Measurements from ENCODE around the gene SCN4A. TPM values are rescaled to one million over a fixed set of nuclear protein-coding genes. Genes with fewer than 3 reads are reported as not detected.

Gene SCN4A
- total and polyA plus RNA-seq, 2 of the 13 experiments (the other 11 are each of a cell fraction or from before 2014, with no cell fraction given) = 0.02 to 0.03 TPM

DNA sequence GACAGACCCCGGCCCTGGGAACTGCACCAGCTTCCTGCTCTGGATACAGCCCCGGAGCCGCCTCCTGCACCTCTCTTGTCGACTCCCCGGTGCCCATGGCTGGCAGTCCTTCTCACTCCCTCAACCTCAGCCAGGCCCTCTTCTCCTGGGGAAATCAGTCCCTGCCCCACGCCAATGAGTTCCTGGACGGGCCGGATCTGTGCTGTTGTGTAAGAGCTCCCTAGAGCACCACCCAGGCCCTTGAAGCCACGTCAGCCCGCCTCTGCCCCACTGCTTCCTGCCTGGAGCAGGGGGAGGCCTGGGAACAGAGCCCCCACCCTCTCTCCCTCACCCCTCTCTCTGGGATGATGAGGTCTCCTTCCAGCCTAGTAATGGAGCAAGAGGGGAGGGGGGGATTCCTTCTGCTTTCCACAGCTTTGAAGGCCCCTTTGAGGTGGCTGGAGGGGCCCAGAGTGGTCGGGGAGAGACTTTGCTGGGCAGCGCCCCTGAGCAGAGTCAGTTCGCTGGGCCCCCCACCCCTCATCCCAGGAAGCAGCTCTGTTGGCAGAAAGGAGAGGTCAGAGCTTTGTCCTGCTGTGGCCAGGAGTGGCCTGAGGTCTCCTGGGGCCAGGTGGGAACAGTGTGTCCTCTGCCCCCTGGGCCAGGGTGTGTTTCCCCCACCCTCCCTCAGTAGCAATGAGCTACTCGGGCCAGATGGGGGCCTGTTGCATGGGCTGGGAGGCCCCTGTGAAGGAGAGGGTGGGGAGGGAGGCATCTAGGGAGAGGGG is 29.2 kb upstream of the SCN4A start (continued):
- TF ChIP-seq ZFP91 (CRISPR knock-in tag; IDR thresholded peaks at IDR 0.05; ENCODE audit: borderline replicate concordance) (peak; percentile 16; the same call in 1 of the 2 replicates), POLR2A (IDR thresholded peaks at IDR 0.05; ENCODE audit: insufficient read depth in 1 of 2, low read depth in 2 of 2, low read length in 2 of 2) (no peak), ZNF687 (CRISPR knock-in tag; IDR thresholded peaks at IDR 0.05) (peak; percentile 53; the same call in 1 of the 2 replicates), PHF21A (CRISPR knock-in tag; IDR thresholded peaks at IDR 0.05) (no peak), HES4 (CRISPR knock-in tag; IDR thresholded peaks at IDR 0.05; ENCODE audit: borderline replicate concordance) (no peak), TARDBP (CRISPR knock-in tag; IDR thresholded peaks at IDR 0.05) (no peak), IRF1 (CRISPR knock-in tag; IDR thresholded peaks at IDR 0.05; ENCODE audit: low read depth) (no peak), ZNF253 (CRISPR knock-in tag; IDR thresholded peaks at IDR 0.05; ENCODE audit: borderline replicate concordance) (no peak), ZNF839 (CRISPR knock-in tag; IDR thresholded peaks at IDR 0.05; ENCODE audit: borderline replicate concordance) (no peak), HOXA9 (CRISPR knock-in tag; IDR thresholded peaks at IDR 0.05; ENCODE audit: borderline replicate concordance) (no peak), CAMTA2 (CRISPR knock-in tag; IDR thresholded peaks at IDR 0.05; ENCODE audit: borderline replicate concordance) (no peak)
- TF ChIP-seq, protein P1, sequence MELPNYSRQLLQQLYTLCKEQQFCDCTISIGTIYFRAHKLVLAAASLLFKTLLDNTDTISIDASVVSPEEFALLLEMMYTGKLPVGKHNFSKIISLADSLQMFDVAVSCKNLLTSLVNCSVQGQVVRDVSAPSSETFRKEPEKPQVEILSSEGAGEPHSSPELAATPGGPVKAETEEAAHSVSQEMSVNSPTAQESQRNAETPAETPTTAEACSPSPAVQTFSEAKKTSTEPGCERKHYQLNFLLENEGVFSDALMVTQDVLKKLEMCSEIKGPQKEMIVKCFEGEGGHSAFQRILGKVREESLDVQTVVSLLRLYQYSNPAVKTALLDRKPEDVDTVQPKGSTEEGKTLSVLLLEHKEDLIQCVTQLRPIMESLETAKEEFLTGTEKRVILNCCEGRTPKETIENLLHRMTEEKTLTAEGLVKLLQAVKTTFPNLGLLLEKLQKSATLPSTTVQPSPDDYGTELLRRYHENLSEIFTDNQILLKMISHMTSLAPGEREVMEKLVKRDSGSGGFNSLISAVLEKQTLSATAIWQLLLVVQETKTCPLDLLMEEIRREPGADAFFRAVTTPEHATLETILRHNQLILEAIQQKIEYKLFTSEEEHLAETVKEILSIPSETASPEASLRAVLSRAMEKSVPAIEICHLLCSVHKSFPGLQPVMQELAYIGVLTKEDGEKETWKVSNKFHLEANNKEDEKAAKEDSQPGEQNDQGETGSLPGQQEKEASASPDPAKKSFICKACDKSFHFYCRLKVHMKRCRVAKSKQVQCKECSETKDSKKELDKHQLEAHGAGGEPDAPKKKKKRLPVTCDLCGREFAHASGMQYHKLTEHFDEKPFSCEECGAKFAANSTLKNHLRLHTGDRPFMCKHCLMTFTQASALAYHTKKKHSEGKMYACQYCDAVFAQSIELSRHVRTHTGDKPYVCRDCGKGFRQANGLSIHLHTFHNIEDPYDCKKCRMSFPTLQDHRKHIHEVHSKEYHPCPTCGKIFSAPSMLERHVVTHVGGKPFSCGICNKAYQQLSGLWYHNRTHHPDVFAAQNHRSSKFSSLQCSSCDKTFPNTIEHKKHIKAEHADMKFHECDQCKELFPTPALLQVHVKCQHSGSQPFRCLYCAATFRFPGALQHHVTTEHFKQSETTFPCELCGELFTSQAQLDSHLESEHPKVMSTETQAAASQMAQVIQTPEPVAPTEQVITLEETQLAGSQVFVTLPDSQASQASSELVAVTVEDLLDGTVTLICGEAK (IDR thresholded peaks at IDR 0.05) = no peak
- TF ChIP-seq, protein P1 (CRISPR knock-in tag; IDR thresholded peaks at IDR 0.05) = no peak

Measured in HepG2 (cell line).